Left ventricle myocardium inferior (tissue), 1 donor: ENCODE measurements around the gene ULBP2. TPM values are rescaled to one million over a fixed set of nuclear protein-coding genes. Genes with fewer than 3 reads are reported as not detected.
"Not testable (repeated sequence)": the region's sequence is repeated elsewhere in the genome, so short reads cannot be mapped to it uniquely, and the experiment has no call there.

ENCODE experiments used
- DNase-seq: peaks from one replicate; pipeline ENCODE4 v3.0.0-alpha.2; 2020
- H3K27ac ChIP-seq: fragments of 200-600 bp; replicated peaks from 2 replicates; pipeline ENCODE4 v1.8.0; 2021
- H3K27me3 ChIP-seq: fragments of 200-600 bp; 2 replicates; pipeline ENCODE4 v1.8.0; 2021; ENCODE audit warnings: low read depth
- H3K36me3 ChIP-seq: fragments of 200-600 bp; 2 replicates; pipeline ENCODE4 v1.8.0; 2021
- H3K4me1 ChIP-seq: fragments of 200-600 bp; 2 replicates; pipeline ENCODE4 v1.8.0; 2021
- H3K4me3 ChIP-seq: fragments of 200-600 bp; 2 replicates; pipeline ENCODE4 v1.8.0; 2021; ENCODE audit warnings: mild to moderate bottlenecking, moderate library complexity
- H3K9me3 ChIP-seq: fragments of 200-600 bp; replicated peaks from 2 replicates; pipeline ENCODE4 v1.8.0; 2021
- intact Hi-C: fragments of 100-400 bp; cut with micrococcal nuclease; formaldehyde crosslinking; loops from one replicate; pipeline ENCODE4 v1.11.0; 2022
- total RNA-seq: library from RNA; stranded (reverse); fragmentation: NEBNext Ultra II Directional; extraction: Animal tissue kit (Norgen Biotek cat#: 25700); gene quantifications from one replicate; pipeline ENCODE4 v1.2.1, GENCODE V29; 2021
- TF ChIP-seq, protein P1 (sequence below): fragments of 200-600 bp; IDR thresholded peaks from 2 replicates; pipeline ENCODE4 v1.8.0; 2021; ENCODE audit warnings: antibody characterized with exemption, mild to moderate bottlenecking, borderline replicate concordance
- donor health status: DM: no; HTN: yes; CAD: no; lungs with severe emphysema.

Gene ULBP2
- total RNA-seq, 1 donor from 2014 or later = 0.93 TPM

DNA sequence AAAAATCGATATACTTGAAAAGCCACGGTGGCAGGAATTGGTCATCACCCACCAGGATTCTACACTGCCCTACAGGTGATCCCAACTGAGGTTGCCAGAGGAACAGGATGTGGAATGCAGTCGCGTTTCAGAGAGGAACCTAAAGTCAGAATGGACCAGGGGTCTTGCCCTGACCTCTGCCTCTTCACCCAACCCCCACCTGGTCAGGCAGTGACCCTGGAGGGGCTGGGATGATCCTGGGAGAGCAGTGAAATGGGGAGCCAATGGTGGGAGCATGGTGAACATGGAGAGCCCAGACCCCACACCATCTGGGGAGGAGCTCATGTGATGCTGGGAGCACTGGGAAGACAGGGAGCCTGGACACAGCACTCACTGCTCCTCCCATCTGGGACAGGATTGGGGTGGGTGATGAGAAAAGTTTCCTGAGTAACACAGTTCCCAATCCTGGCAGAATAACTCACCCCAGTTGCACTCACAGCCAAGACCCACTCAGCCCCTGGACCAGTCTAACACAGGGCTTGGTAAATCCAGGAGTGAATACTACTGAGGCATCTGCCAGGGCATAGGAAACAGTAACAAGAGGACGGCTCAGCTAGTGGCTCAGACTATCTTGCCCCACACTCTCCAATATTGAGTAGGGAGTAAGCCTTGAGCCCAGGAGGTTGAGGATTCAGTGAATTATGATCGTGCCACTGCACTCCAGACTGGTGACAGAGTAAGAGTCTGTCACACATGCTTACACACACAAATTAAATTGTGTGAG lies 1.7 kb upstream of the ULBP2 start:
- H3K36me3 ChIP-seq = no peaks in the 10 kb centered on the region
- H3K27ac ChIP-seq = no peak overlapping the region
- H3K4me3 ChIP-seq = no peak overlapping the region
- H3K4me1 ChIP-seq = peaks cover 29% of the 10 kb centered on the region
- no peaks in the 10 kb centered on the region for H3K9me3 ChIP-seq
- TF ChIP-seq, protein P1, sequence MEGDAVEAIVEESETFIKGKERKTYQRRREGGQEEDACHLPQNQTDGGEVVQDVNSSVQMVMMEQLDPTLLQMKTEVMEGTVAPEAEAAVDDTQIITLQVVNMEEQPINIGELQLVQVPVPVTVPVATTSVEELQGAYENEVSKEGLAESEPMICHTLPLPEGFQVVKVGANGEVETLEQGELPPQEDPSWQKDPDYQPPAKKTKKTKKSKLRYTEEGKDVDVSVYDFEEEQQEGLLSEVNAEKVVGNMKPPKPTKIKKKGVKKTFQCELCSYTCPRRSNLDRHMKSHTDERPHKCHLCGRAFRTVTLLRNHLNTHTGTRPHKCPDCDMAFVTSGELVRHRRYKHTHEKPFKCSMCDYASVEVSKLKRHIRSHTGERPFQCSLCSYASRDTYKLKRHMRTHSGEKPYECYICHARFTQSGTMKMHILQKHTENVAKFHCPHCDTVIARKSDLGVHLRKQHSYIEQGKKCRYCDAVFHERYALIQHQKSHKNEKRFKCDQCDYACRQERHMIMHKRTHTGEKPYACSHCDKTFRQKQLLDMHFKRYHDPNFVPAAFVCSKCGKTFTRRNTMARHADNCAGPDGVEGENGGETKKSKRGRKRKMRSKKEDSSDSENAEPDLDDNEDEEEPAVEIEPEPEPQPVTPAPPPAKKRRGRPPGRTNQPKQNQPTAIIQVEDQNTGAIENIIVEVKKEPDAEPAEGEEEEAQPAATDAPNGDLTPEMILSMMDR = no peak
- DNase-seq = no peak
- peaks cover 72% of the 10 kb centered on the region for H3K27me3 ChIP-seq
- intact Hi-C loops = no loop called here

DNA sequence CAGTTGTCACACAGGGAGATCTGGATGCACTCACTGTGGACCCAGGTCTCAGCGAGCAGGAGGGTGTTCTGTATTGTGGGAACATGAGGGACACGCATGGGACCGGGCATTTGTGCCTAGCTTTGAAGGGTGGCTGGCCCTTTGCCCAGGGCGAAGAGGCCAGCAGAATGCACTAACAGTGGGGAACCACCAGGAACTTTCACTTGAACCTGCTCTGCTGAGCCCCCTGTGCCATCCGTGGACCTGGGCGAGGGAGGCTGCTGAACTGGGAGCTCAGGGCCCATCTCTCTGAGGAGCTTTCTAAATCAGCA lies 1.2 kb upstream of the ULBP2 start:
- Histone ChIP-seq H3K27me3 (peaks cover 66% of the 10 kb centered on the region), H3K36me3 (no peaks in the 10 kb centered on the region), H3K4me3 (no peak overlapping the region), H3K9me3 (no peaks in the 10 kb centered on the region), H3K27ac (no peak overlapping the region), H3K4me1 (peaks cover 29% of the 10 kb centered on the region)
- DNase-seq = no peak
- TF ChIP-seq, protein P1 = no peak
- intact Hi-C loops = no loop called here

DNA sequence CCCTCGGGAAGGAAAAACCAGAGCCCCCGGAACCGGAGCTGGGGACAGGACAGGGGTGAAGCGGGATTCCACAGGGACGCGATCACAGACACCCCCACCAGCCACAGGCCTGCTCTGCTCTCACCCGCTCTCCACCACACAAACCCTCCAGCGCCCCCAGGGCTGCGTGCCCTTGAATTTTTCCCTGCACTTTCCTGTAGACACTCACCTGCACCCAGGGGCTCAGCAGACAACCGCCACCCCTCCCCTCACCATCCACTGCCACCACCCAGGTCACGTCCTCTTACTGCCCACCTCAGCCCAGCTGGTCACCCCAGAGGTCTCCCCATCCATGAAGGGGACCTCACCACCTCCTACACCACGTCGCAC lies 631 bp downstream of the ULBP2 start:
- Histone ChIP-seq H3K9me3 (no peaks in the 10 kb centered on the region), H3K4me1 (peaks cover 29% of the 10 kb centered on the region), H3K36me3 (no peaks in the 10 kb centered on the region), H3K27me3 (peaks cover 48% of the 10 kb centered on the region), H3K27ac (no peak overlapping the region), H3K4me3 (peak overlapping the region; percentile 70)
- intact Hi-C loops = no loop called here
- no peak for DNase-seq
- TF ChIP-seq, protein P1 = no peak

DNA sequence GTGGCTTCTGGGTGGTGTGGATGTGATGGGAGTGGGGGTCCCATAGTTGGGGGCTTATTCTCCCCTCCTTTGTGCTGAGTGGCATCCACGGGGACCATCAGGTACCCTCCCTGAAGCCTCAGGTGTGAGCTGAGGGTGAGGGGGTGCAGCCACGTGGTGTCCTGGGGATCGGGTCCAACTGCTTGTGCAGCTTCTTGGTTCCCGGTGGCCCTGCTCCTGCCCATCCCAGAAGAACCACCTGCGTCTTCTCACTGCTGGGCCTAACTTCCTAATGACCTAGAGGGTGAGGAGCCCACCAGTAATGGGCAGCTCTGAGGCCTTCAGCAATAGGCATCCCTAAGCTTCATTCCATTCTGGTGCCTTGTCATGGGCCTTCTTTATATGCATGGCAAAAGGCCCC lies 1.5 kb downstream of the ULBP2 start:
- H3K4me1 ChIP-seq = peaks cover 26% of the 10 kb centered on the region
- H3K27ac ChIP-seq, DNase-seq, H3K36me3 ChIP-seq, intact Hi-C loops, H3K4me3 ChIP-seq, H3K9me3 ChIP-seq: not testable (repeated sequence)
- H3K27me3 ChIP-seq = peaks cover 45% of the 10 kb centered on the region

DNA sequence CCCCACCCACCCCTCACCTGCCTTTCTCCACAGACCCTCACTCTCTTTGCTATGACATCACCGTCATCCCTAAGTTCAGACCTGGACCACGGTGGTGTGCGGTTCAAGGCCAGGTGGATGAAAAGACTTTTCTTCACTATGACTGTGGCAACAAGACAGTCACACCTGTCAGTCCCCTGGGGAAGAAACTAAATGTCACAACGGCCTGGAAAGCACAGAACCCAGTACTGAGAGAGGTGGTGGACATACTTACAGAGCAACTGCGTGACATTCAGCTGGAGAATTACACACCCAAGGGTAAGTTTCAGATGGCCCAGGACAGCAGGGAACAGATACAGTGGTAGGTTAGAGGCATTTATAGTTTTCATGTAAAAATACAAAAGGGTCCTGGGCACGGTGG lies 3.5 kb downstream of the ULBP2 start:
- DNase-seq, intact Hi-C loops, H3K27ac ChIP-seq, H3K4me3 ChIP-seq, H3K36me3 ChIP-seq, H3K9me3 ChIP-seq: not testable (repeated sequence)
- Histone ChIP-seq H3K27me3 (peaks cover 44% of the 10 kb centered on the region), H3K4me1 (peaks cover 17% of the 10 kb centered on the region)

DNA sequence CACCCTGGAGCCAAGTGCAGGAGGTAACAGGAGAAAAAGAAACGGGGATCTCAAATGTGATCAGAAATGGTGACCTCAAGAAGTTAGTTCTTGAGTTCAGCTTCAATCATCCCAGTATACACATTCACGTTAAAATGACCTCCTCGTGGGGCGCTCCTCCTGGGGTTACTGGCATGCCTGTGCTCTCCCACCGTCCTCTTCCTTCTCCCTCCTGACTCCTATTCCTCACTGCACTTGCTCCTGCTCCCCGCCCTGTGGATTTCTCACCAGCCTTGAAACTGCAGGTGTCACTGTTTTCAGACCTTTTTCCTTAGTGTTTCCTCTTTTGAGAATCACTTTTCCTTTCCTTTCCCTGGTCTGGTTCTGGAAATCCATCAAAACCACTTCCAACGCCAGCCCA lies 4.8 kb downstream of the ULBP2 start:
- H3K27me3 ChIP-seq = peaks cover 45% of the 10 kb centered on the region
- DNase-seq, H3K4me3 ChIP-seq, H3K9me3 ChIP-seq, H3K36me3 ChIP-seq, H3K4me1 ChIP-seq, intact Hi-C loops, H3K27ac ChIP-seq: not testable (repeated sequence)

DNA sequence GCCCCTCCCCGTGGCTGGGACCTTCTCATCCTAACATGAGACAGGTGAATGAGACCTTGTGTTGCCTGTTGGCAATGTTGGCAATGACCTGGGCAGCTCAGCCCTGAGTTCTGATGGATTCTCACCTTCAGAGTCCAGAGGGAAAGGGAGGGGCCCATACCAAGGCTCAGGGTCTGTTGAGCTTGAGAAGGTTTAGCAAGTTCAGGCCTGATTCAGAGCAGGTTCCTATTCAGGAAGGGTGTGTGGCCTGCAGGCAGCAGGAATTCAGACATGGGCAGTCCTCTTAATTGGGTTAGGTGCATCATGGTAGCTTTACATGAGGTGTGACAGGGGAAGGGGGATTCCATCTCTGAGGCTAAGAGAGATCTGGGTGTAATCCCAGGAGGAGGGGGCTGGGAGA lies 5.7 kb downstream of the ULBP2 start:
- H3K27ac ChIP-seq, H3K36me3 ChIP-seq, H3K4me1 ChIP-seq, DNase-seq, intact Hi-C loops, H3K4me3 ChIP-seq, H3K9me3 ChIP-seq: not testable (repeated sequence)
- peaks cover 48% of the 10 kb centered on the region for H3K27me3 ChIP-seq
